HEK293 (cell line): ENCODE measurements around the gene LILRB2.

ENCODE experiments used
- ZNF19 ChIP-seq: fragments of 450-650 bp; formaldehyde crosslinking; IDR thresholded peaks from 2 replicates; pipeline ENCODE4; 2016; ENCODE audit warnings: missing biosample characterization, missing genetic modification characterization, low read depth
- ZNF202 ChIP-seq: fragments of 450-650 bp; formaldehyde crosslinking; IDR thresholded peaks from 2 replicates; pipeline ENCODE4 v1.5.1; 2016; ENCODE audit warnings: missing biosample characterization, missing genetic modification characterization, borderline replicate concordance
- ZNF24 ChIP-seq: fragments of 450-650 bp; formaldehyde crosslinking; IDR thresholded peaks from 2 replicates; pipeline ENCODE4 v1.5.1; 2016; ENCODE audit warnings: missing biosample characterization, missing genetic modification characterization
- ZNF596 ChIP-seq: fragments of 450-650 bp; IDR thresholded peaks from 2 replicates; pipeline ENCODE4 v1.5.0; 2018; ENCODE audit warnings: missing biosample characterization, mild to moderate bottlenecking, missing genetic modification characterization, moderate library complexity

- TF ChIP-seq ZNF19 (tag by site-specific recombination) = no peak
- TF ChIP-seq ZNF596 (tag by site-specific recombination) = no peak
- no peak for TF ChIP-seq ZNF202 (tag by site-specific recombination)
- TF ChIP-seq ZNF24 (tag by site-specific recombination) = no peak
Observed at GRCh38 chr19:54311486-54311885, 30.6 kb upstream of the LILRB2 start.
